Testis (tissue), 3 donors: ENCODE measurements around the gene PDE4B. TPM values are rescaled to one million over a fixed set of nuclear protein-coding genes. Genes with fewer than 3 reads are reported as not detected.

Experiments
- DNase-seq: peaks from one replicate; pipeline ENCODE4 v3.0.0-alpha.2; 2019
- H3K27ac ChIP-seq, 2 donors: fragments of 200-600 bp; sonication (generic); one replicate each; pipeline ENCODE4 v1.5.1; 2019
- H3K27me3 ChIP-seq: fragments of 200-600 bp; sonication (generic); one replicate; pipeline ENCODE4 v1.5.1; 2019
- H3K36me3 ChIP-seq: fragments of 200-600 bp; sonication (generic); one replicate; pipeline ENCODE4 v1.5.1; 2017; ENCODE audit warnings: low read depth; ENCODE audit errors: missing control alignments
- H3K4me1 ChIP-seq: fragments of 200-600 bp; sonication (generic); one replicate; pipeline ENCODE4 v1.5.1; 2019
- H3K4me3 ChIP-seq, 2 donors: fragments of 200-600 bp; sonication (generic); one replicate each; pipeline ENCODE4 v1.5.1; 2017 to 2019
- H3K9me3 ChIP-seq: fragments of 200-600 bp; sonication (generic); one replicate; pipeline ENCODE4 v1.5.1; 2017
- POLR2A ChIP-seq: fragments of 450-650 bp; IDR thresholded peaks from one replicate; pipeline ENCODE4 v1.6.1; 2017; ENCODE audit warnings: antibody characterized with exemption, mild to moderate bottlenecking, moderate library complexity
- WGBS, 2 donors: methylation state at CpG; one replicate each; pipeline ENCODE4 v1.1.5; 2018; 5-methylcytosine and 5-hydroxymethylcytosine counted together
- intact Hi-C: fragments of 100-400 bp; cut with DNase I; formaldehyde crosslinking; loops from one replicate; pipeline ENCODE4 v1.15.1; 2023; ENCODE audit warnings: low total_unique reads
- polyA plus RNA-seq: library from polyadenylated mRNA; stranded (reverse); fragments of 350-450 nt; fragmentation: Illumina TruSeq; extraction: RNeasy Lipid Tissue Mini Kit (QIAGEN cat#74804); gene quantifications from one replicate; pipeline ENCODE4 v1.2.3, GENCODE V29; 2014; ENCODE audit warnings: low read depth, low replicate concordance; ENCODE audit not compliant: insufficient read depth
- total RNA-seq, 2 donors: library from RNA; depleted of rRNA; stranded (reverse); fragments of >200 nt; gene quantifications; one replicate each; pipeline ENCODE4 v1.2.3, GENCODE V29; 2016
- TF ChIP-seq, protein P1 (sequence below), 3 experiments: fragments of 450-650 bp in 2 of 3; fragments of 200-600 bp in 1 of 3; sonication (generic) in 1 of 3; IDR thresholded peaks; one replicate each; pipeline ENCODE4 v1.5.1; 2016 to 2019; ENCODE audit warnings: antibody characterized with exemption in 3 of 3, mild to moderate bottlenecking in 2 of 3, moderate library complexity in 1 of 3

Gene PDE4B
- total and polyA plus RNA-seq, 3 donors from 2014 or later: 11.5 to 16.1 (median 12.4) TPM

DNA sequence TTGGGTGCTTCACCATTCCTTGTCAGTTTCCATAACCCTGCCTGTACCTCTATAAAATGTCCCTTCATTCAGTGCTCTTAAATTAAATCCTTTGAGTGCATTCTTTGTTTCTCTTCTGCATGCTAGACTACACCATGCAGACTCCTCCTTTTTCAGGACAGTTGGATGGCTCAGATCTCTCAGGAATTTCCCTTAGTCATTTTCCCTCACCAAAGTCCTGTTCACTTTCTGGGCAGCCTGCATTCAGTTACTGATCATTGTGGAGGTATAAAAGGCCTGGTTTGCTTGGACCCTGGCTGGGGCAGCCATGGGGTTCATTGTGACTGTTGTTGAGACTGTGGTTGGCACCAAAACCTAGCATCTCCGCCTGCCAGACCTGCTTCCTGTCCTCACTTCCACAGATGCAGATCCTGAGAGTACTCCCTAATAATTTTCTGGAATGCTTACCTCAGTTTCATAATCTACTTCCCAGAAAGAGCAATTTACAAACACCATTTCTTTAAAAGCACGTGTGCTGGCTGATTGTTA lies 88.4 kb downstream of the PDE4B start:
- Histone ChIP-seq H3K4me3 (no peak overlapping the region), H3K27me3 (no peaks in the 10 kb centered on the region), H3K4me1 (no peaks in the 10 kb centered on the region), H3K9me3 (no peaks in the 10 kb centered on the region), H3K36me3 (no peaks in the 10 kb centered on the region), H3K27ac (no peak overlapping the region)
- intact Hi-C loops: no loop called here
- TF ChIP-seq, protein P1, sequence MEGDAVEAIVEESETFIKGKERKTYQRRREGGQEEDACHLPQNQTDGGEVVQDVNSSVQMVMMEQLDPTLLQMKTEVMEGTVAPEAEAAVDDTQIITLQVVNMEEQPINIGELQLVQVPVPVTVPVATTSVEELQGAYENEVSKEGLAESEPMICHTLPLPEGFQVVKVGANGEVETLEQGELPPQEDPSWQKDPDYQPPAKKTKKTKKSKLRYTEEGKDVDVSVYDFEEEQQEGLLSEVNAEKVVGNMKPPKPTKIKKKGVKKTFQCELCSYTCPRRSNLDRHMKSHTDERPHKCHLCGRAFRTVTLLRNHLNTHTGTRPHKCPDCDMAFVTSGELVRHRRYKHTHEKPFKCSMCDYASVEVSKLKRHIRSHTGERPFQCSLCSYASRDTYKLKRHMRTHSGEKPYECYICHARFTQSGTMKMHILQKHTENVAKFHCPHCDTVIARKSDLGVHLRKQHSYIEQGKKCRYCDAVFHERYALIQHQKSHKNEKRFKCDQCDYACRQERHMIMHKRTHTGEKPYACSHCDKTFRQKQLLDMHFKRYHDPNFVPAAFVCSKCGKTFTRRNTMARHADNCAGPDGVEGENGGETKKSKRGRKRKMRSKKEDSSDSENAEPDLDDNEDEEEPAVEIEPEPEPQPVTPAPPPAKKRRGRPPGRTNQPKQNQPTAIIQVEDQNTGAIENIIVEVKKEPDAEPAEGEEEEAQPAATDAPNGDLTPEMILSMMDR (IDR thresholded peaks at IDR 0.05): no peak
- TF ChIP-seq POLR2A: no peak
- 54 to 77% methylated on average over 2 of the region's 2 CpGs for WGBS, 2 donors
- no peak for DNase-seq

DNA sequence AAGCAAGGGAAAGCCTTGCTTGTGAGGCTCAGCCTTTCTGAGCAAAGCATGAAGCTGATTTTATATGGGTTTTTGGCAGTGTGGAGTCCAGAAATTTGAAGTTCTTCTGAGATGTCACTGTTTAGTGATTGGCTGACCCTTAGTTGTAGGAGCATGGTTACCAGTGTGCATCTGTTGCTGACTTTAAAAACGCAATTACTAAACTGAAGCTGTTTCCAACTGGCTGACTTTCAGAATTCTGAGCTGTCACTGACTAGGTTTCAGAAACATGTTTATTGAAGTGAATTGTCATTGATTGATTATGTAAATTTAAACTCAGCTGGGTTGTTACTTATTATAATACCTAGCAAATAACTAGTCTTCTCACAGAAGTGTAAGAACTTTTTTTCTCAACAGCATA lies 89.4 kb downstream of the PDE4B start:
- Histone ChIP-seq H3K4me1 (no peaks in the 10 kb centered on the region), H3K27ac (no peak overlapping the region), H3K36me3 (no peaks in the 10 kb centered on the region), H3K4me3 (no peak overlapping the region), H3K9me3 (no peaks in the 10 kb centered on the region), H3K27me3 (no peaks in the 10 kb centered on the region)
- no peak for TF ChIP-seq POLR2A
- TF ChIP-seq, protein P1 (IDR thresholded peaks at IDR 0.05): no peak
- DNase-seq: no peak
- WGBS, 2 donors: 57 to 72% methylated on average over 1 of the region's 1 CpG
- intact Hi-C loops: no loop called here

DNA sequence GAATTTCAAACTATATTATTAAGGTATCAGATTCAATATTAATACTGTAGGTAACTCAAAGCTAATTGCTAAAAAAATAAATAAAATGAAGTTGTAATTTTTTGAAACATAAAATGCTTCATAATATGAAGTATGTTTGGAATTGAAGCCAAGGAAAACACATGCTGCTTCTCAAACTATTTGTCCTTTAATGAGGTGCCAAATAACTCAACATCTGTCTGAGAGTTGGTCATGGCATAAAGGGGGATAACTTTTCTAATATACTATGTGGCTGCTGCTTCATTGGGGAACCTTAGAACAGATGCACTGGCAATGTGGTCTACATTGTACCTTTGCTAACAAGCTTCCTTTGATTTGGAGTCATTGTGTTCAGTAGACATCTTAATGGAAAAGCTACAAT lies 96.7 kb downstream of the PDE4B start:
- TF ChIP-seq, protein P1 (IDR thresholded peaks at IDR 0.05): no peak
- TF ChIP-seq POLR2A: no peak
- H3K9me3 ChIP-seq: no peaks in the 10 kb centered on the region
- H3K36me3 ChIP-seq: no peaks in the 10 kb centered on the region
- no peaks in the 10 kb centered on the region for H3K4me1 ChIP-seq
- no peak for DNase-seq
- no peak overlapping the region for H3K27ac ChIP-seq
- intact Hi-C loops: no loop called here
- H3K27me3 ChIP-seq: no peaks in the 10 kb centered on the region
- H3K4me3 ChIP-seq: no peak overlapping the region

DNA sequence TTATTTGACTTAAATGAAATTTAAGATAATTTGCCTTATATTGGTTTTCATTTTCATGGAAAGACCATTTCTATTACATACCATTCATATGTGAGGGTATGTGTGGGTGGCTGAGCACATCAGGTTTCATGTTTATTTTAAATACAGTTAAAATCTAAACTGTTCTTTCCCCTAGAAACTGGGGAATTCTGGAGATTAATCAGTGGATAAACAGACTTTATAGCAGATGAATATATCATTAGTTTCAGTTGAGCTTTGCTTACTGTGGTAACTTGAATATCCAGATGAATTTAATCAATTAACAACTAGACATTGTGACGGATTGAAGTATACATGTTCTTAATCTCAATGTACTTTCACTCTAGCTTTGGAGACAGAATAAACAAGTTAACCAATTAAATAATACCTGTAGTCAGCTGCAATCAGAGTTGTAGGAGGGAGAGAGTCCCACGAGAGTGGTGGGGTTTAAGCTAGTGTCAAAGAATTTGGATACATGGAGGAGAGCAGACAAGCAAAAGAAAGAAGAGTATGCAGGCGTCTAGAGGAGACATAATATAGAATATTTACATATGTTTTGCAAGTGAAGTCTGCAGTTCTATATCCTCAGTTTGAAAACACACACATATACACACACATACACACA lies 97.6 kb downstream of the PDE4B start:
- TF ChIP-seq, protein P1 (IDR thresholded peaks at IDR 0.05): no peak
- no peak for TF ChIP-seq POLR2A
- DNase-seq: no peak
- WGBS, 2 donors: 27 to 29% methylated on average over 3 of the region's 3 CpGs
- no peaks in the 10 kb centered on the region for H3K4me1 ChIP-seq
- no peaks in the 10 kb centered on the region for H3K36me3 ChIP-seq
- no peaks in the 10 kb centered on the region for H3K27me3 ChIP-seq
- H3K4me3 ChIP-seq: no peak overlapping the region
- intact Hi-C loops: no loop called here
- no peaks in the 10 kb centered on the region for H3K9me3 ChIP-seq
- H3K27ac ChIP-seq: no peak overlapping the region
